ENCODE data around the gene LMLN. TPM values are rescaled to one million over a fixed set of nuclear protein-coding genes. Genes with fewer than 3 reads are reported as not detected.
"Not testable (repeated sequence)": the region's sequence is repeated elsewhere in the genome, so short reads cannot be mapped to it uniquely, and the experiment has no call there.

The LMLN gene
- total RNA-seq, 2 experiments from 2014 or later = 2.3 to 3.0 TPM

GRCh38 chr3:198046120-198046857 is 86.3 kb downstream of the LMLN start:
- Mint-ChIP-seq H3K4me1 (no peaks in the 10 kb centered on the region), H3K4me3 (no peak overlapping the region), H3K36me3 (ENCODE audit: low read depth) (no peaks in the 10 kb centered on the region), H3K9me3 (no peaks in the 10 kb centered on the region), H3K27ac (no peak overlapping the region), H3K27me3 (no peaks in the 10 kb centered on the region)
- CTCF ChIA-PET = no interaction called here
- POLR2A ChIA-PET = no interaction called here
- DNase-seq = no peak

GRCh38 chr3:198048445-198048844 is 88.4 kb downstream of the LMLN start:
- H3K36me3 Mint-ChIP-seq (ENCODE audit: low read depth) = no peaks in the 10 kb centered on the region
- no peak overlapping the region for H3K27ac Mint-ChIP-seq
- no peaks in the 10 kb centered on the region for H3K9me3 Mint-ChIP-seq
- ChIA-PET CTCF (no interaction called here), POLR2A (no interaction called here)
- H3K27me3 Mint-ChIP-seq = no peaks in the 10 kb centered on the region
- DNase-seq = no peak
- H3K4me3 Mint-ChIP-seq = no peak overlapping the region
- H3K4me1 Mint-ChIP-seq = no peaks in the 10 kb centered on the region

DNA sequence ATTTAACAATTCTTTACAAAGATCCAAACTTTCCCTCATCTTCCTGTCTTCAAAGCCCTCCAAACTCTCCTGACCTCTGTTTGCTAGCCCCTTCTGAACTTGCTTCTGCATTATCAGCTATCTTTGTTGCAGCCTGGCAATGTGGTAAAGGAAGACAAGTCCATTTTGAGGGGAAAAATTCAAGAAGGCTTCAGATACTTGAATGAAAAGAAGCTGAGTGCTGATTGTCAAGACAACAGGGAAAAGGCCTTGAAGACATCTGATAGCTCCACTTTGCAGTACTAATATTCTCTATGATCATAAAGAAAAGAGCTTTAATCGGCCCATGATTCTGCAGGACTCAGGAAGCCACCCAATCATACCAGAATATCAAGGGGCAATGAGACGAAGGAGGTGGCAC is 91.8 kb downstream of the LMLN start:
- CTCF ChIA-PET = no interaction called here
- peaks cover 6% of the 10 kb centered on the region for H3K27me3 Mint-ChIP-seq
- H3K9me3 Mint-ChIP-seq = no peaks in the 10 kb centered on the region
- POLR2A ChIA-PET = no interaction called here
- H3K36me3 Mint-ChIP-seq (ENCODE audit: low read depth) = no peaks in the 10 kb centered on the region
- no peak overlapping the region for H3K27ac Mint-ChIP-seq
- no peak overlapping the region for H3K4me3 Mint-ChIP-seq
- no peaks in the 10 kb centered on the region for H3K4me1 Mint-ChIP-seq
- DNase-seq = no peak

DNA sequence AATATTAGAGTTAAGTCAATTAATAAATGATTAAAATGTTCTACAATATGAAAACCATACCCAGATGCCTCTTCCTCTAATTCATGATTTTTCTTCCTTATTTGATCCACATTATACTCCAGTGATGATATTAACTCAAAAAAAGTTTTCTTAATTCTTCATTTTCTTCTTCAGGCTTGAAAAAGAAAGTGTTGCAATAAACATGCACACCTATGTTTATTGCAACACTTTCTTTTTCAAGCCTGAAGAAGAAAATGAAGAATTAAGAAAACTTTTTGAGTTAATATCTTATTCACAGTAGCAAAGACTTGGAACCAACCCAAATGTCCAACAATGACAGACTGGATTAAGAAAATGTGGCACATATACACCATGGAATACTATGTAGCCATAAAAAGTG is 93.4 kb downstream of the LMLN start:
- H3K9me3 Mint-ChIP-seq; DNase-seq; H3K4me3 Mint-ChIP-seq; CTCF ChIA-PET; H3K36me3 Mint-ChIP-seq (ENCODE audit: low read depth); H3K27ac Mint-ChIP-seq; POLR2A ChIA-PET; H3K27me3 Mint-ChIP-seq; H3K4me1 Mint-ChIP-seq: not testable (repeated sequence)

- CTCF ChIA-PET = interaction anchor here (1.2 to 3.6 kb wide), 4 partner anchors 9 to 19 kb away, joined by 3 to 10 read pairs (median 4); no protein-coding TSS in a partner anchor
- no peak for DNase-seq
- no peaks in the 10 kb centered on the region for H3K9me3 Mint-ChIP-seq
- H3K4me1 Mint-ChIP-seq = peaks cover 1% of the 10 kb centered on the region
- no peak overlapping the region for H3K4me3 Mint-ChIP-seq
- no peak overlapping the region for H3K27ac Mint-ChIP-seq
- H3K36me3 Mint-ChIP-seq (ENCODE audit: low read depth) = no peaks in the 10 kb centered on the region
- POLR2A ChIA-PET = interaction anchor here (2.2 kb wide), 1 partner anchor 19 kb away, joined by 6 read pairs; no protein-coding TSS in a partner anchor
- peaks cover 6% of the 10 kb centered on the region for H3K27me3 Mint-ChIP-seq
Observed at GRCh38 chr3:198061119-198062067, 101.4 kb downstream of the LMLN start.

DNA sequence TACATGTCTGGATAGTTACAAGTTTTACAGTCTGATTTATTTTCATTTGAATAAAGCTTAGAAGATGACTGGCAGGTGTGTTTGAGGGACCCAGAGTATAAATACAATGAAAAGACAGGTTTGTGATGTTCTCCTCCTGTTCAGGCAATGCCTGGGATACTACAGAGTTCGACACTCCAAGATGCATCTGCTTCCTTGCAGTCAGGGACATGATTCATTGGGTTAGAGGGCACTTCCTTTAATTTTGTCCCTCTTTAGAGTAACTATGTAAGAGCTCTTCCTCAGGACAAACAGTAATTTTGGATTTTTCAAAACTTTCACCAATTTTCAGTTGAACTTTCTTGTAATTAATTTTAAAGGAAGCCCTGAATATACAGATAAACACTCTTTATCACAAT is 102.0 kb downstream of the LMLN start:
- H3K36me3 Mint-ChIP-seq (ENCODE audit: low read depth) = no peaks in the 10 kb centered on the region
- peaks cover 4% of the 10 kb centered on the region for H3K27me3 Mint-ChIP-seq
- POLR2A ChIA-PET = interaction anchor here (2.2 kb wide), 1 partner anchor 18 kb away, joined by 6 read pairs; no protein-coding TSS in a partner anchor
- CTCF ChIA-PET = interaction anchor here (3.6 kb wide), 1 partner anchor 19 kb away, joined by 10 read pairs; no protein-coding TSS in a partner anchor
- no peak overlapping the region for H3K4me3 Mint-ChIP-seq
- H3K4me1 Mint-ChIP-seq = peaks cover 1% of the 10 kb centered on the region
- DNase-seq = no peak
- H3K27ac Mint-ChIP-seq = no peak overlapping the region
- no peaks in the 10 kb centered on the region for H3K9me3 Mint-ChIP-seq

DNA sequence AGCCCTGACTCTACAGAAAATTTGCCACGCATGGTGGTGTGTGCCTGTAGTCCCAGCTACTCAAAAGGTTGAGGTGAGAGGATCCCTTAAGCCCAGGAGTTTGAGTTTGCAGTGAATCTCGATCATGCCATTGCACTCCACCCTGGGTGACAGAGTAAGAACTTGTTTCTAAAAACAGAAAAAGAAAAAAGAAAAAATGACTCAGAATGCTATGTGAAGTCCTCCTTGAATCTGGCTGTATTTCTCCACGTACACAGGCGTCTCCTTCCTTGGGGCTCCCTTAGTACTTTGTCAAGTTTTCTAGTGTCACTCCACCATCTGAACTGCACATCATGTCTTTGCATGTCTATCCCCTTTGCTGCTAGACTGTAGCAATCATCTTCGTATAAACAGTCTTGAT is 104.4 kb downstream of the LMLN start:
- DNase-seq = no peak
- Mint-ChIP-seq H3K27ac (no peak overlapping the region), H3K36me3 (ENCODE audit: low read depth) (no peaks in the 10 kb centered on the region), H3K4me1 (peaks cover 1% of the 10 kb centered on the region), H3K4me3 (no peak overlapping the region), H3K27me3 (peaks cover 3% of the 10 kb centered on the region), H3K9me3 (no peaks in the 10 kb centered on the region)
- POLR2A ChIA-PET = no interaction called here
- CTCF ChIA-PET = no interaction called here

- CTCF ChIA-PET = interaction anchor here (0.5 to 0.7 kb wide), 2 partner anchors 42 to 160 kb away, joined by 3 read pairs; no protein-coding TSS in a partner anchor
- POLR2A ChIA-PET = interaction anchor here (0.6 kb wide), 1 partner anchor 17 kb away, joined by 3 read pairs; no protein-coding TSS in a partner anchor
- Mint-ChIP-seq H3K4me1 (peaks cover 1% of the 10 kb centered on the region), H3K27ac (no peak overlapping the region), H3K9me3 (no peaks in the 10 kb centered on the region), H3K4me3 (no peak overlapping the region), H3K36me3 (ENCODE audit: low read depth) (no peaks in the 10 kb centered on the region), H3K27me3 (no peaks in the 10 kb centered on the region)
- DNase-seq = no peak
Observed at GRCh38 chr3:198065897-198066296, 105.9 kb downstream of the LMLN start.

GRCh38 chr3:198067416-198067815 is 107.4 kb downstream of the LMLN start:
- no peaks in the 10 kb centered on the region for H3K36me3 Mint-ChIP-seq (ENCODE audit: low read depth)
- POLR2A ChIA-PET = no interaction called here
- no peak overlapping the region for H3K4me3 Mint-ChIP-seq
- H3K27ac Mint-ChIP-seq = no peak overlapping the region
- H3K9me3 Mint-ChIP-seq = no peaks in the 10 kb centered on the region
- H3K4me1 Mint-ChIP-seq = peaks cover 14% of the 10 kb centered on the region
- CTCF ChIA-PET = interaction anchor here (1.3 to 1.7 kb wide), 2 partner anchors 10 to 13 kb away, joined by 4 to 7 read pairs; no protein-coding TSS in a partner anchor
- DNase-seq = no peak
- H3K27me3 Mint-ChIP-seq = no peaks in the 10 kb centered on the region

- no peak overlapping the region for H3K4me3 Mint-ChIP-seq
- peaks cover 15% of the 10 kb centered on the region for H3K27me3 Mint-ChIP-seq
- DNase-seq = no peak
- peaks cover 16% of the 10 kb centered on the region for H3K4me1 Mint-ChIP-seq
- H3K36me3 Mint-ChIP-seq (ENCODE audit: low read depth) = no peaks in the 10 kb centered on the region
- ChIA-PET POLR2A (no interaction called here), CTCF (interaction anchor here (0.8 to 3.3 kb wide), 2 partner anchors 10 to 128 kb away, joined by 3 to 36 read pairs; no protein-coding TSS in a partner anchor)
- no peak overlapping the region for H3K27ac Mint-ChIP-seq
- H3K9me3 Mint-ChIP-seq = no peaks in the 10 kb centered on the region
Observed at GRCh38 chr3:198070871-198071270, 110.9 kb downstream of the LMLN start.

DNA sequence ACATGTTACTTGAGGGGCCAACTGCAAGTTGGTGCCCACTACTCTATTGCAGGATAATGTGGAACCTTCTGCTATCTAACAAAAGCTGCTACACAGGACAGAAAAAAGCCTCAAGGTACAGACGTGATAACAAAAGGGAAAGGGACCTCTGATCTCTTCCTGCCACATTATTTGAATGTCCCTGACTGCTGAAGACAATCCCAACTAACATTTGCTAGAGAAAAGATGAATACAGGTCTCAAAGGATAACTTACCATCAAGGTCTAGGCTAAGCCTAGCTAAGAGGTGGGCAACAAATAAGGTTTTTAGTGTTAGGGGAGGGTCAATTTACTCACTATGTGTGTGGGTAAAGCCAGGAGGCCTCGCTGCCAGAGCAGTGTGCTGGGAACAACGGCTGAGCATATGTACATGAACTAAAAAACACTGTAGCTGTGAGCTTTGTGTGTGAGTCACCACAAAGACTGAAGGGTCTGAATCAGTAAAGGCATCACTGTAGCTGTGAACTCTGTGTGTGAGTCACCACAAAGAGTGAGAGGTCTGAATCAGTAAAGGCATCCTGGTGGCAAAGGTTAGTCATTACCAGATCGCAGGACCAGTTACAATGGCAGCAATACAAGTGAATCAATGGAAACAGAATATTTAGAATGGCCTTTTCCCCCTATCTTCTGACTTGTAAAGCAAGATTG is 111.7 kb downstream of the LMLN start:
- Mint-ChIP-seq H3K36me3 (ENCODE audit: low read depth) (no peaks in the 10 kb centered on the region), H3K27ac (peak overlapping the region; percentile 27), H3K9me3 (no peaks in the 10 kb centered on the region), H3K4me1 (peaks cover 16% of the 10 kb centered on the region), H3K27me3 (peaks cover 18% of the 10 kb centered on the region), H3K4me3 (no peak overlapping the region)
- POLR2A ChIA-PET = interaction anchor here (1.4 kb wide), 1 partner anchor 9 kb away, joined by 12 read pairs; no protein-coding TSS in a partner anchor
- CTCF ChIA-PET = interaction anchor here (0.8 to 3.3 kb wide), 4 partner anchors 9 to 129 kb away, joined by 3 to 36 read pairs (median 4); no protein-coding TSS in a partner anchor
- DNase-seq = peak; percentile 58

DNA sequence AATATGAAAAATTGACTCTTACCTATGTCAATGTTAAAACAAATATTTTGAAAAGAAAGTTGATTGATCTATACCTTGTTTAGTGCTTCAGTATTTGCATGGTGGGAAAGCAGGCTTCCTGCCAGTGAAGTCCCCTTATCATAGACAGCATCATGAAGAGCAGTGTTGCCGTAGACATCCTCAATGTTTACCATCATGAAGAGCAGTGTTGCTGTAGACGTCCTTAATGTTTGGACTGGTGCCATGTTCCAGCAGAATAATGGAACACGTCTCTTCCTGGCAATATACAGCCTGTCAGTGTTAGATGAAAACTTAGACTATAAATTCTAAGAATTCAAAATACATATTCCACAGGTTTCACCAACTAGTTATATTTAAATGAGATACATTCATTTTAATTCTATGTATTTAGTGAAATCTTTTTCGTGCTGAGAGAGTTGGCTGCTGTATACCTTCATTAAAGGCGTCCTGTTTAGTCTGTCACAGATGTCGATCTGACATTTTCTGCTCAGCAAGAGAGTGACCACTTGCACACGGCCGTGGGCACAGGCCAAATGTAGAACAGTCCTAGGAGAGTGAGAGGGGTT is 116.8 kb downstream of the LMLN start:
- H3K4me1 Mint-ChIP-seq = peaks cover 15% of the 10 kb centered on the region
- H3K27me3 Mint-ChIP-seq = peaks cover 38% of the 10 kb centered on the region
- no peak overlapping the region for H3K4me3 Mint-ChIP-seq
- CTCF ChIA-PET = no interaction called here
- H3K27ac Mint-ChIP-seq = no peak overlapping the region
- peaks cover 2% of the 10 kb centered on the region for H3K36me3 Mint-ChIP-seq (ENCODE audit: low read depth)
- POLR2A ChIA-PET = no interaction called here
- H3K9me3 Mint-ChIP-seq = peaks cover under 1% of the 10 kb centered on the region
- DNase-seq = no peak
